ENCODE measurements around the gene FHIT. TPM values are rescaled to one million over a fixed set of nuclear protein-coding genes. Genes with fewer than 3 reads are reported as not detected.
"Not testable (repeated sequence)": the region's sequence is repeated elsewhere in the genome, so short reads cannot be mapped to it uniquely, and the experiment has no call there.

FHIT gene
- total RNA-seq, 4 donors from 2014 or later: 3.2 to 10.9 (median 6.4) TPM

- TF ChIP-seq, protein P1, sequence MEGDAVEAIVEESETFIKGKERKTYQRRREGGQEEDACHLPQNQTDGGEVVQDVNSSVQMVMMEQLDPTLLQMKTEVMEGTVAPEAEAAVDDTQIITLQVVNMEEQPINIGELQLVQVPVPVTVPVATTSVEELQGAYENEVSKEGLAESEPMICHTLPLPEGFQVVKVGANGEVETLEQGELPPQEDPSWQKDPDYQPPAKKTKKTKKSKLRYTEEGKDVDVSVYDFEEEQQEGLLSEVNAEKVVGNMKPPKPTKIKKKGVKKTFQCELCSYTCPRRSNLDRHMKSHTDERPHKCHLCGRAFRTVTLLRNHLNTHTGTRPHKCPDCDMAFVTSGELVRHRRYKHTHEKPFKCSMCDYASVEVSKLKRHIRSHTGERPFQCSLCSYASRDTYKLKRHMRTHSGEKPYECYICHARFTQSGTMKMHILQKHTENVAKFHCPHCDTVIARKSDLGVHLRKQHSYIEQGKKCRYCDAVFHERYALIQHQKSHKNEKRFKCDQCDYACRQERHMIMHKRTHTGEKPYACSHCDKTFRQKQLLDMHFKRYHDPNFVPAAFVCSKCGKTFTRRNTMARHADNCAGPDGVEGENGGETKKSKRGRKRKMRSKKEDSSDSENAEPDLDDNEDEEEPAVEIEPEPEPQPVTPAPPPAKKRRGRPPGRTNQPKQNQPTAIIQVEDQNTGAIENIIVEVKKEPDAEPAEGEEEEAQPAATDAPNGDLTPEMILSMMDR (IDR thresholded peaks at IDR 0.05): no peak
- DNase-seq (ENCODE audit: low spot score): no peak
- ATAC-seq (ENCODE audit: low FRiP score): no peak
Observed at GRCh38 chr3:61074783-61075182, 176.5 kb downstream of the FHIT start.

DNA sequence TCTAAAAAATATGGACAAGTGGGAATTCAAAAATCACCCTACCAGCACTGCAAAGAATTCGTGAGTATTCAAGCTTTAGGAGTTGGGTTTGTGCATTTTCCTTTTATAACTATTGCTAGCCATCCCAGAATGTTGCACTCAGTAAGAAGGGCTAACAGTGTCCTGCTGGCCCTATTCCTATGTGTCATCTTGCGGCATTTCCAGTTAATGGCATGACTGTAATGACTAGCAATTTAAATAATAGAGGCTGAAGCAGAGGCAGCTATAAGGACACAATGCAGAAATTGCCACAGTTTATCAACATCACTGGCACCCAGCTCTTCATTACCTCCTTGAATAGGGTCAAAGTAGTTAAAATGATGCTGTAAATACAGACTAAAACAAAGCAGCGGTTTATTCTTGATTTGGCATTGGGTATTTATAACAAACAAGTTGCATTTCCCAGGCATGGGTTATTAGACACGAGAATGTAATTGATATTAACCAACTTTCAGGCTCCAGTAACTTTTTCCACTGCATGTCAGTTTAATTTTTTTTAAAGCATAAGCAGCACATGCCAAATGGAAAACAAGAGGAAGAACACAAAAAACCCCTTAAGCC is 177.6 kb downstream of the FHIT start:
- ATAC-seq (ENCODE audit: low FRiP score): no peak
- TF ChIP-seq, protein P1 (IDR thresholded peaks at IDR 0.05): no peak
- no peak for DNase-seq (ENCODE audit: low spot score)

- TF ChIP-seq, protein P1 (IDR thresholded peaks at IDR 0.05): no peak
- DNase-seq (ENCODE audit: low spot score): no peak
- no peak for ATAC-seq (ENCODE audit: low FRiP score)
Observed at GRCh38 chr3:61068084-61068483, 183.2 kb downstream of the FHIT start.

GRCh38 chr3:61066800-61067199 is 184.5 kb downstream of the FHIT start:
- DNase-seq (ENCODE audit: low spot score) (no peak), ATAC-seq (ENCODE audit: low FRiP score) (no peak)
- TF ChIP-seq, protein P1 (IDR thresholded peaks at IDR 0.05): no peak

DNA sequence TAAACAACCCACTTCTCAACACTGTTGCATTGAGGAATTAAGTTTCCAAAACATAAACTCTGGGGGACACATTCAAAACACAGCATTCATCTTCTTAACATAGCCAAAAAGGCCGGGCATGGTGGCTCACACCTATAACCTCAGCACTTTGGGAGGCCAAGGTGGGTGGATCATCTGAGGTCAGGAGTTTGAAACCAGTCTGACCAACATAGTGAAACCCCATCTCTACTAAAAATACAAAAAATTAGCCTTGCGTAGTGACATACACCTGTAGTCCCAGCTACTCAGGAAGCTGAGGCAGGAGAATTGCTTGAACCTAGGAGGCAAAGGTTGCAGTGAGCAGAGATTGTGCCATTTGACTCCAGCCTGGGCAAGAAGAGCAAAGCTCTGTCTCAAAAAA is 185.0 kb downstream of the FHIT start:
- ATAC-seq (ENCODE audit: low FRiP score); DNase-seq (ENCODE audit: low spot score): not testable (repeated sequence)

- DNase-seq (ENCODE audit: low spot score) (no peak), ATAC-seq (ENCODE audit: low FRiP score) (no peak)
- TF ChIP-seq, protein P1 (IDR thresholded peaks at IDR 0.05): no peak
Observed at GRCh38 chr3:61065451-61066011, 185.7 kb downstream of the FHIT start.

GRCh38 chr3:61061092-61061723 is 190.0 kb downstream of the FHIT start:
- no peak for ATAC-seq (ENCODE audit: low FRiP score)
- TF ChIP-seq, protein P1 (IDR thresholded peaks at IDR 0.05): no peak
- DNase-seq (ENCODE audit: low spot score): no peak

Measured in omental fat pad (tissue), 4 donors.